GM10847 (cell line): ENCODE measurements around the gene LRRC37A3.
A peak's percentile ranks its signal among the peaks of the same experiment; 100 is the strongest.

Experiments used
- POLR2A ChIP-seq: IDR thresholded peaks from 2 replicates; pipeline ENCODE4 v1.6.1; 2011; ENCODE audit not compliant: insufficient read length; ENCODE audit errors: extremely low read depth

The LRRC37A3 gene

GRCh38 chr17:64919289-64920025 is at the start of gene LRRC37A3:
Gene LRRC37A3, minus strand, starts transcription at chr17:64919478. Its CDS starts 22,221 bp downstream, at chr17:64897257.
- peak; percentile 51 for TF ChIP-seq POLR2A

DNA sequence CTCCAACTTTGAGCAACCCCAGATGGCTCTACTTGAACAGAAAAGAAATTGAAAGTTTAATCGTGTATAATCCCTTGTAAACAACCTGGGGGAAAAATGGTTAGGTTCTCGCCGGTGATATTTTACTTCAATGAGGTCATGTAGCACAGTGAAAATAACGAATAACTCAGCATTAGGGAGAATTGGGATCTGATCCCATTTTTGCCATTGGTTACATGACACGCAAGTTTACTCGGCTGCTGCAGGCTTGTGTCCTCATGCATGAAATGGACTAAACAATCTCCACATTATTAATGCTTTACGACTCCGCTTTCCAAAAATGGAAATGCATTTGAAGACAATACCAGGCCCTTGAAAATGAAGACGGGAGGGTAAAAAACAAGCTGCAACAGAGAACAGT is 45.5 kb upstream of the LRRC37A3 start:
- TF ChIP-seq POLR2A: no peak

- no peak for TF ChIP-seq POLR2A
Observed at GRCh38 chr17:64951877-64952276, 32.6 kb upstream of the LRRC37A3 start.

GRCh38 chr17:64950871-64951270 is 31.6 kb upstream of the LRRC37A3 start:
- no peak for TF ChIP-seq POLR2A

DNA sequence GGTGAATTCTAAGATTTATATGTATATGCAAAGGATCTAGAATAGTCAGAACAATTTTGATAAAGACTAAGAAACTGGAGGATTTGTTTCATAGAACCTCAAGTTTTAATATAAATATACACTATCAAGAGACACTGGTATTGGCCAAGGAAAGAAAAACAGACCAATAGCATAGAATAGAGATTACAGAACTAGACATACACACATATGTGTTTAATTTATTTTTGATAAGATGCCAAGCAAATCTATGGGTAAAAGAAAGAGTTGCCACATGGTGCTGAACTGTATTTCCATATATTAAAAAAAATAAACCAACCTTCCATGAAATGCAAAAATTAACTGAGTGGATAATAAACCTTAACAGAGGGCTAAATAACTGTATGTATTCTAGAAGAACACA is 27.9 kb upstream of the LRRC37A3 start:
- no peak for TF ChIP-seq POLR2A

- no peak for TF ChIP-seq POLR2A
Observed at GRCh38 chr17:64941761-64942160, 22.5 kb upstream of the LRRC37A3 start.

DNA sequence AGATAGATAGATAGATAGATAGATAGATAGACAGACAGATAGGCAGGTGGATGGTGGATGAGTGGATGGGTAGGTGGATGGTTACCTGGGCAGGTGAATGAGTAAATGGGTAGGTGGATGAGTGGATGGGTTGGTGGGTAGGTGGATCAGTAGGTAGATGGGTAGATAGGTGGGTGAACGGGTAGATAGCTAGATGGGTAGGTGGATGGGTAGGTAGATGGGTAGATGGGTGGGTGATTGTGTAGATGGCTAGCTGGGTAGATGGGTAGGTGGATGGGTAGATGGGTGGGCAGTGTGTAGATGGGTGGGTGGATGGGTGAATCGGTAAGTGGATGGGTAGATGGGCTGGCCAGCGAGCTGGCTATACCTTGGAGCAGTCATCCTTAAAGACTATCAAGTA is 21.8 kb upstream of the LRRC37A3 start:
- TF ChIP-seq POLR2A: no peak

DNA sequence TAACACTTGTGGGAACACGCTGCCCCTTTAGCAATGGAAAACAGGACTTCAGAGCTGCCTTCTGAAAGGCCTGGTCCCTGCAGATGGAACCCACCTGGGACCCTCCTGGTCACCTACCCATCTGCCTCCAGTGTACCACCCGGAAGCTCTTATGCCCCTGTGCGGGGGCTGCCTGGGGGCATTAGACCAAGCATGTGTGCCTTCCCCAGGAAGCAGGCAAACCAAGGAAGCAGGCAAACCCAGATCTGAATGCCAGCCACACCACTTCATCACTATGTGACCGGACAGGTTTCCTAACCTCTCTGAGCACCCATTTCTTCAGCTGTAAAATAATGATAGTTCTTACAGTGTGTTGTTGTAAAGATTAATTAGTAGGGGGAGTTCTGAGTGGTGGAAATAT is 20.8 kb upstream of the LRRC37A3 start:
- no peak for TF ChIP-seq POLR2A

GRCh38 chr17:64938925-64939474 is 19.7 kb upstream of the LRRC37A3 start:
- no peak for TF ChIP-seq POLR2A

DNA sequence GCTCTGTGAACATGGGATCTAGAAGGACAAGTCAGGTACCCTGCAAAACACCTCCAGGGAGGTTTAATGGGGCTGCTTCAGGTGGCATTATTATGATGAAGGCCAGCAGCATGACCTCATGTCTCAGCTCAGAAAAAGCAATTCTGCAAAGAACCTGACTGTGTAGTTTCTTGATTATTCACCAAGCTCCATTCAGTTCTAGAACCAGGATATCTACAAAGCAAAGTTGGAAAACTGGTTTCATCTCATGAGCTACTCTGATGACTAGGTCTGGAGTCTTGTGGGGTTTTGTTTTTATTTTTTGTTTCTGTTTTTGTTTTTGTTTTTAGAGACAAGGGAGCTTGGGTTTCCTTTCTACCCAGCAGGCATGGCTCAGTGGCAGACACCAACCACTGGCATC is 19.0 kb upstream of the LRRC37A3 start:
- no peak for TF ChIP-seq POLR2A

DNA sequence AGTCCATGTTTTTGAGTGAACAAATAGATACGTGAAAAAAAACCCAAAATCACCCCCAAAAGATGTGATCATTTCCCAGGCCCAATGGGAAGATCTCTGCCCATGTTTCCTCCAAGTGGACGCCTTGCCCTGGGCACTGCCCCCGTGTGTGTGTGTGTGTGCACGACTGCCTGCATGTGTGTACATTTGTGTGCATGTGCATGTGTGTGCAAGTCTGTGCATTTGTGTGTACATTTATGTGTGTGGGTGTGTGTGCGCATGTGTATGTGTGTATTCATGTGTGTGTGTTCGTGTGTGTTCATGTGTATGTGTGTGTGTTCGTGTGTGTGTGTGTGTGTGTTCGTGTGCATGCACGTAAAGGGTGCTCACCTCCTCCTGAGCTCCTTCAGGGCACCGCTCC is 16.8 kb upstream of the LRRC37A3 start:
- TF ChIP-seq POLR2A: no peak

- no peak for TF ChIP-seq POLR2A
Observed at GRCh38 chr17:64920419-64921172, 1.3 kb upstream of the LRRC37A3 start.

DNA sequence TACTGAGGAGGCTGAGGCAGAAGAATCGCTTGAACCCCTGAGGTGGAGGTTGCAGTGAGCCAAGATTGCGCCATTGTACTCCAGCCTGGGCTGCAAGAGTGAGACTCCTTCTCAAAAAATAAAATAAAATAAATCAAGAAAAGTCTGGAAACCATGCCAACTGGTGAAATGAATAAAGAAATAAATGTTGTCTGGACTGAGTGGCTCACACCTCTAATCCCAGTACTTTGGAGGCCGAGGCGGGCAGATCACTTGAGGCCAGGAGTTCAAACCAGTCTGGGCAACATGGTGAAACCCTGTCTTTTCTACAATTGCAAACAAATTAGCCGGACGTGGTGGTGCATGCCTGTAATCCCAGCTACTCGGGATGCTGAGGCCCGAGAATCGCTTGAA is 744 bp upstream of the LRRC37A3 start:
- TF ChIP-seq POLR2A: no peak

- TF ChIP-seq POLR2A: peak; percentile 39
Observed at GRCh38 chr17:64837018-64837761, 82.1 kb downstream of the LRRC37A3 start.
